HG03064 (cell line): Measurements from ENCODE around the gene FAM3D.
"Not testable (repeated sequence)": the region's sequence is repeated elsewhere in the genome, so short reads cannot be mapped to it uniquely, and the experiment has no call there.

Experiments used
- ATAC-seq: cut with Tn5 transposase; IDR thresholded peaks from one replicate; pipeline ENCODE4 v1.9.1; 2021; ENCODE audit warnings: low read depth; ENCODE audit not compliant: unreplicated experiment

The FAM3D gene, protein sequence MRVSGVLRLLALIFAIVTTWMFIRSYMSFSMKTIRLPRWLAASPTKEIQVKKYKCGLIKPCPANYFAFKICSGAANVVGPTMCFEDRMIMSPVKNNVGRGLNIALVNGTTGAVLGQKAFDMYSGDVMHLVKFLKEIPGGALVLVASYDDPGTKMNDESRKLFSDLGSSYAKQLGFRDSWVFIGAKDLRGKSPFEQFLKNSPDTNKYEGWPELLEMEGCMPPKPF

DNA sequence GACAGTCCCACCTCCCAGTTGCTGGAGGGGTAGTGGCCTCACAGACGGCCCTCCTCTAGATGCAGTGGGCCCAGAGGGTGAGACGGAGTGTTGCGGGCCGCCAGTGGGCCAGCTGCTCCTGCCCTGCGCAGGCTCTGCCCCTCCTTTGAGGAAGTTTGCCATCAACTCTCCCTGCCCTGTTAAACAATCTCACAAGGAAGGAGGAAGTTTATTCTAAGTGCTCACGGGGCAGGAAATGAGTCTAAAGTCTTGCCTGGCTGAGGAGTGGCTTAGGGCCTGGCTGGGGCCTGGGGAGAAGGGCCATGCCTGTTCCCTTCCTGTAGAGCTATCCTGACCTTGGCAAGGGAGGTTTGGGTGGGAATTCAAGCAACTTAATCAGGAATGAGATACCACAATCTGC lies at the start of gene FAM3D:
TSS of gene FAM3D (minus strand) at position 92 of the 400 bp plus-strand sequence. CDS start 11,211 bp downstream, outside the sequence.
- ATAC-seq = no peak

DNA sequence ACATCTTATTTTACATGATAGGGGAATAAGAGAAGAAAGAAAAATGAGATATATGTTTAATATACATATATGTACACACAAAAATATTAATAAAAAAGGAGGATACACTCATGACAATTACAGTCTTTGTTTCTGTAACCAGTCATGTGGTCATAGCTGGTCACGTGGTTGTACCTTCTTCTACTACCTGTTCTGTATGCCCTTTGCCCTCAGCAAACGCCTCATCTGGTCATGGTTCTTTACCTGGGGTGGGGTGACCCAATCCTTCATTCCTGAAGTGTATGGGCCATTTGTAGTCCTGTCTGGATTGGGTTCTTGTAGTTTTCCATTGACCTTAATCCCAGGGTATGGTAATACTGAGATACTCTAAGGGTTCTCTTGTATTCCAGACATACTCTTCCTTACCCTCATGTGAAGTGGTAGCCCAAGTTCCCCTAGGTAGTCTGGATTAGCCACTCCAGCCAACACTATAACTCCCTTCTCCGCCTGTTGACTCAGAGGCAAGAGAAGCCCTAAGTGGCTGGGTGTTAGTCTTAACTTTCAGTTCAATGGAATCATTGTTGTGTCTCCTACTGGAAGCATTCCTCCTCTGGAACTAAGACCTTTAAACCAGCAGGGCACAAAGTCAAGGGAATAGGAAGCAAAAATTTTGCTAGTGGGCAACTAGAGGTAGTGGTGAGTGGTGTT lies 47.3 kb upstream of the FAM3D start:
- ATAC-seq = no peak

DNA sequence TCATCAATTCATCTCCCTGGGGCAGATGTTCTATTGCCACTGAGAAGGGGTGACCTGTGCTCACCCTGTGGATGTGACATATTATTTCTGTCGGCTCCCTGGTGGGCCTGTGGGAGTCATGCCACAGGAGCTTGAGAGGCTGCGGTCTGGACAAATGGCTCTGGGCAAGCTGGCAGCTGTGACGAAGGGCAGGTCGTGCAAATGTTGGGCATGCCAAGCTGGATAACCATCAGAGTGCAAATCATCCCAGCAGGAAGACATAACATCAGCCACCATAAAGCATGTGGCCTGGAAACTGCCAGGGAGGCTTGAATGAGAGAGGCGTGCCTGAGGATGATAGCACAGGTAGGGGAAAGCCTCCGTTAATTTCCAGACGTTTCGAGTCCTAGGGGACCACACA lies 45.3 kb upstream of the FAM3D start:
- no peak for ATAC-seq

DNA sequence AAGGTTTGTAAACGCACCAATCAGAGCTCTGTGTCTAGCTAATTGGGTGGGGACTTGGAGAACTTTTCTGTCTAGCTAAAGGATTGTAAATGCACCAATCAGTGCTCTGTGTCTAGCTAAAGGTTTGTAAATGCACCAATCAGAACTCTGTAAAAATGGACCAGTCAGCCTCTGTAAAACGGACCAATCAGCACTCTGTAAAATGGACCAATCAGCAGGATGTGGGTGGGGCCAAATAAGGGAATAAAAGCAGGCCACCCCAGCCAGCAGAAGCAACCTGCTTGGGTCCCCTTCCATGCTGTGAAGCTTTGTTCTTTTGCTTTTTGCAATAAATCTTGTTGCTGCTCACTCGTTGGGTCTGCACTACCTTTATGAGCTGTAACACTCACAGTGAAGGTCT lies 42.4 kb upstream of the FAM3D start:
- not testable (repeated sequence) for ATAC-seq

DNA sequence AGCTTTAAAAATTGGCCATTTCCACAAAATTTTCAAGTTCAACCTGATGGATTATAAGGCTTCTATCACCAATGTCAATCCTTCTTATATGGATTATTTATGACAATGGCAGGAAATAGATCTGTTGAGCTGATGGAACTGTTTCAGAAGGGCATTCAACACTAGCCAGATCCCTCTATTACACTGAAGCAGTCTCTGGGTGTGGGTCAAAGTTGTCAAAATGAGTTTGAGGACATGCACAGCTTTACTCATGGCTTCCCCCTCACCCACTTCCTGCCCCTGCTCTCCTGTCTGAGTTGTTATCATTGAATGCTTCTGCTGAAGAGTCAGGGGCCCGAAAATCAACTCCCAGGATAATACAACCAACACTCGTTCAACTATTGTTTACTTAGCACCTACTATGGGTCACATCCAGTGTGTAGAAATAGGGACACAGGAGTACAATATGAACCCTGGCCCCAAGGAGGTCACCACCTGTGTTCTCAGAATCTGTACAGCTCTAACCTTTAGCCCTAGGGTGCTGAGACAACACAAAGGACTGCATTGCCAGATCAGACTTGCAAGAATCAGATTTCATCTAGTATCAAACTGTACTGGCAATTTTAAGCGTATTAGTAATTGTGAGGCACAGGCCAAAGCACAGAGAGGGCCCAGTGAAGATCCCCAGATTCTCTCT lies 41.7 kb upstream of the FAM3D start:
- no peak for ATAC-seq

DNA sequence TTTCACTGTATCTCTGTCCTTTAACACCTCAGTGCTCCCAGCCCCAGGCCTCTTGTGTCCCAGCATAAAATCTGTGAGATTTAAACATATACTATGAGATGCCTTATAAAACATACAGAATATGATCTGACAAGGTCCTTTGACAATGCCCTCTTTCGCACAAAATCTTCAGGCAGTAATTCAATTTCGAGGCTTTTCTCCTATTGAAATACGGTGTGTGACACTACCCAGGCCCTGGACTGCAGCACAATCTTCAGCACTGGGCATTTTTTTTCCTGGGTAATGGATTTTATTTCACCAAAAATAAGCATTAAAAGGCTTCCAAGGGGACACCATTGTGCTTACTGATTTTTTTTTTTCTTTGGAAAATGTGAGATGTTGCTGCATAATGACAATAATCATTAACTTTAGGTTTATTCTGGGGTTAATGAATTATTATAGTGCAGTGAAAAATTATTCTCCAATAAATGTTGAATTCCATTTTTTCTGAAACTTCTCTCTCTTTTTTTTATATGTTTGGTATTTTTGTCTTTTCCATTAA lies 40.9 kb upstream of the FAM3D start:
- ATAC-seq = no peak

DNA sequence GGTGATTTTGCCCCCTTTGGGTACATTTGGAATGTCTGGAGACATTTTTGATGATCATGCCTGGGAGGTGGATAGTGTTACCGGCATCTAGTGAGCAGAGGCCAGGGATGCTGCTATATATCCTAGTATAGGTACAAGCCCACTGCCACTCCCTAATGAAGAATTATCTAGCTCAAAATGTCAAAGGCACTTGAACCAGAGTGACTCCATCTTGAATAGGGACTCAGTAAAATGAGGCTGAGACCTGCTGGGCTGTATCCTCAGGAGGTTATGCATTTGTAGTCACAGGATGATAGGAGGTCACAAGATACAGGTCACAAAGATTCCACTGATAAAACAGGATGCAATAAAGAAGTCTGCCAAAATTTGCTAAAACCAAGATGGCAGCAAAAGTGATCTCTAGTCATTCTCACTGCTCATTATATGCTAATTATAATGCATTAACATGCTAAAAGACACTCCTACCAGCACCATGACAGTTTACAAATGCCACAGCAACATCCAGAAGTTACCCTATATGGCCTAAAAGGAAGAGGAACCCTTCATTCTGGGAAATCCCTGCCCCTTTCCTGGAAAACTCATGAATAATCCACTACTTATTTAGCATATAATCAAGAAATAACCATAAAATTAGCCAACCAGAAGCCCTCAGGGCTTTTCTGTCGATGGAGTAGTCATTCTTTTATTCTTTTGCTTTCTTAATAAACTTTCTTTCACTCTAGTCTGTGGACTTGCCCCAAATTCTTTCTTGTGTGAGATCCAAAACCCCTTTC lies 40.0 kb upstream of the FAM3D start:
- no peak for ATAC-seq

DNA sequence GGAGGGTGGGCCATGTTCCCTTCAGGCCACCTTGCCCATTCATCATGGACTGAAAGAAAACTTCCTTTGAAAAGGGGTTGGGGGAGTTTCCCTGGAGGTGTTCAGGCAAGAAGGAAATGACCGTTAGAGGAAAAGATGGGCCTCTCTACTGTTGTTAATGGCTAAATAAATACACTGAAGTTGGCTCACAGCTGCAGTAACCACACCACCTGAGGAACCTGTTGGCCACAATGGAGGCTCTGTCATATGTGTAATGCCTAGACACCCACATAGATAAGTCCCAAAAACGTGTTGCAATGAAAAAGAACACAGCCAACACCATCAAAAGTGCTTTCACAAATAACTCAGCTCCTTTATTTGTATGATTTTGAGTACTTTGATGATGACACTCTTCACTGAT lies 38.2 kb upstream of the FAM3D start:
- no peak for ATAC-seq

DNA sequence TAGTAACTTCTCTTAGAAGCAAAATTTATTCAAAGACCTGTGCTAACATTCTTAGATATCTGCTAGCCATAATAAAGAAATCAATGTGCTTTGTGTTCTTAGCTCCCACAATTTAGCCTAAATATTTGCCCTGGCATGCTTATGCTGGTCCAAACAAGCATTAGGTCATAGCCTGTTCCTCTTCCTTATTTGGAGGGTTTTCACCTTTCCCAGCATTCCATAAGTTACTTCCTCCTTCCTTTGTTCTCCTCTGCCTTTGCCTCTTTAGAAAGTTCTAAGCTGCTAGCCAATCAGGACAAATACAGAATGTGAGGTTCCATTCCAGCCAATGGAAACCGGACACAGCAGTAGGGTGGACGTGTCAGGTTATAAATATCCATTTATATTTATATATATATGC lies 37.7 kb upstream of the FAM3D start:
- ATAC-seq = not testable (repeated sequence)

DNA sequence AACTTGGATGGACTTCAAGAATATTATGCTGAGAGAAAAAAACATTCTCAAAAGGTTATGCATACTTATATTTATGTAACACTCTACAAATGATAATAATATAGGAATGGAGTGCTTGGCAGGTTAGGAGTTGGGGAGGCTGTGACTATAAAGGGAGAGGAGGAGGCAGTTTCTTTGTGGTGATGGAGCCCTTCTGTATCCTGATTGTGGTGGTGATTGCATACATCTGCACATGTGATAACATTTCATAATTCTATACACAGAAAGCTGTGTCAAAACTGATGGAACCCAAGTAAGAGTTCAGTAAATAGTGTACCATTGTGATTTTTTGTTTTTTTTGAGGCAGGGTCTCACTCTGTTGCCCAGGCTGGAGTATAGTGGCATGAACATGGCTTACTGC lies 31.7 kb upstream of the FAM3D start:
- no peak for ATAC-seq

DNA sequence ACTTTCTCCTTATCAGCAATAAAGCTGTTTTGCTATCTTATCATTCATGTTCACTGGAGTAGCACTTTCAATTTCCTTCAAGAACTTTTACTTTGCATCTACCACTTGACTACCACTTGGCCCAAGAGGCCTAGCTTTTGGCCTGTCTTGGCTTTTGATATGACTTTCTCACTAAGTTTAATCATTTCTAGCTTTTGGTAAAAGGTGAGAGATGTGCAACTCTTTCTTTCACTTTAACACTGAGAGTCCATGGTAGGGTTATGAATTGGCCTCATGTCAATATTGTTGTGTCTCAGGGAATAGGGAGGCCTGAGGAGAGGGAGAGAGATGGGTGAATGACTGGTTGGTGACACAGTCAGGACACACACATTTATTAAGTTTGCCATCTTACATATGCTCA lies 31.0 kb upstream of the FAM3D start:
- peak; percentile 70 for ATAC-seq

DNA sequence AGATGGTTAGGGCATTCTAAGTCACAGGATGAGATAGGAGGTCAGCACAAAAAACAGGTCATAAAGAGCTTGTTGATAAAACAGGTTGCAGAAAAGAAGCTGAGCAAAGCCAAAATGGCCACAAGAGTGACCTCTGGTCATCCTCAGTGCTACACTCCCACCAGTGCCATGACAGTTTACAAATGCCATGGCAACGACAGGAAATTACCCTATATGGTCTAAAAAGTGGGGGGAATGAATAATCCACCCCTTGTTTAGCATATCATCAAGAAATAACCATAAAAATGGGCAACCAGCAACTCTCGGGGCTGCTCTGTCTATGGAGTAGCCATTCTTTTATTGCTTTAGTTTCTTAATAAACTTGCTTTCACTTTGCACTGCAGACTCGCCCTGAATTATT lies 30.2 kb upstream of the FAM3D start:
- not testable (repeated sequence) for ATAC-seq

DNA sequence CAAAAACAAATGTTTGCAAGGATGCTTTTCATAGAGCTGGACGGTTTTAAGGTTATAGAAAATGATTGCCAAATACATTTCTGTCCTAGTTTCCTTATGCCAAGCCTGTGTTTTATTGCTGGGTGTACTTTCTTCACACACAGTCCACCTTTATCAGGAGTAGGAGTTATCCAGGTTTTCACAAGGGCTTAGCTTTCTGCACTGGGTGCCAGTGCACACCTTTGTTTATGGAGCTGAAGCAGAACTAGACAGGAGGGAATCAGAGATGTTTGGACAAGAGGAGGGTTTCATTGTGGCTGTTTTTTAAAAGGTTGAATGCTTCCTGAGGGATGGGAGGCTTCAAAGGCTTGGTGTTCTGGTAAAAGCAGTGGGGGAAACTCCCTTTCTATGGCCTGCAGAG lies 29.5 kb upstream of the FAM3D start:
- ATAC-seq = no peak

DNA sequence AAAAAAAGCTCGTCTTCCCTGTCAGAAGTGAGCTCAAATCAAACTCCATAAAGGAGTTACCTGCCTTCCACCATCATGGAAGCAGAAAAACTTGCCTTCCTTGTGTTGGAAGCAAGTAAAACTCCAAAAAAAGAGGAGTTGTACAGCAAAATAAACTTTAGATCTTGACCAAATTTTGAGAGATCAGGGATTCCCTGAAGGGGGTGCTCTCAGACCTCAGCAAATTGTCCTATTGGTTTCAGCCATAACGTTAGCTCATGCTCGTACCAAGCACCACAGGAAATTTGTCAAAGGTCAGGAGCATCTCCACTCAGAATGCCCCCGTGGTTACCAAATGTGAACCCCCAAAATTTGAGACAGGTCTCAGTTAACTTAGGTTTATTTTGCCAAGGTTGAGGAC lies 28.7 kb upstream of the FAM3D start:
- ATAC-seq = not testable (repeated sequence)

DNA sequence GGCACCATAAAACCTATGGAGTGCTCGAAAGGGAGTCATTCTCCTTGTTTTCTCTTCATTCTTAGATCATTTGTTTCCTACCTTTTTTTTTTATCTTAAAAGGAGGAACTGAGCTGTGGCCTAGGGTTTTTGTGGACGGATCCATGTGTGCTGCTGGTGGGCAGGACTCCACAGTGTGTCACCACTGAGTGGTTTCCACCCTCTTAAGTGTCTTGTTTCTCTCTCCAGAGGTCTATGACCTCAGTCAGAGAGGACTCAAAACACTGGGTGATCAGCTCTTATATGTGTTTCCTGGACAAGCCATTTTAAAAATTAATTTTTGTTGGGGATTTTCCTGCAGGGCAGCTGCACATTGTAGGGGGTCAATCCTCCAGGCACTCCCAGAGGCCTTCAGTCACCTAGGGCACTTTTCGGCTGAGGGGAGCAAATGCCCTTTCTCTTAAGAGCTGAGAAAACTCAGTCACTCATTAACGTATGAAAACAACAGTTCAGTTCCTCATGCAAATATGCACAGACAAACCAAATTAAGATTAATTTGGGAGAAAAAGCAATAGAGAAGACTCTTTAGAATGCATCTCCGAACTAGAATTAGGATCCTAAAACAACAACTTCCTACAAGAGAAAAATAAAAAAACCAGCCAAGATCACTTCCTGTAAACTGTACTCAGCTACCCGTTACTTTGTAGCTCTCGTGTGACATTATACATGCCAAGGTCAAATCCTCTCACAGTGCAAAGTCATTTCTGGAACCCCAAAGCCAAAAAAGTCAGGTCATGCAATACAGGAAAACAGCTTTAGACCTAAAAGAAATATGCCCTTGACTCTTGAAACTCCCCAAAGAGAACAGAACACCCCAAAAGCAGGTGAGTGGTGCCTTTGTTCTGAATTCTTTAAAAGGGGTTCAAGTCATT lies 27.6 kb upstream of the FAM3D start:
- no peak for ATAC-seq

DNA sequence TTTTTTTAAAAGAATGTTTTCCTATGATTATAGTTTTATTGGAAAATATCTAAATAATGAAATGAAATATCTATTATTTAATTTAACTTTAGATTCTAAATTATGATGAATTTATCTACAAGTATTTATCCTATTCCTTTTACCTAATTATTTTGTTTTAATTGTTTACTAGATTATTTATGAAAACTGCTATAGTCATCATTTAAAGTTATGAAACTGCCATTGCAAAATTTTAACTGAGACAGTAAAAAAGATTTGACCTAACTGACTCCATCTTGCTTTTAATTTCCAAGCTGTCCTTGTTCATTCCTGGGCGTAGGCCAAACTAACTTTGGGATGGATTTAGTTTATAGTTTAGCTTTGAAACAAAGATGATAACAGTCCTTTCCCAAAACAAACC lies 25.9 kb upstream of the FAM3D start:
- ATAC-seq = no peak

DNA sequence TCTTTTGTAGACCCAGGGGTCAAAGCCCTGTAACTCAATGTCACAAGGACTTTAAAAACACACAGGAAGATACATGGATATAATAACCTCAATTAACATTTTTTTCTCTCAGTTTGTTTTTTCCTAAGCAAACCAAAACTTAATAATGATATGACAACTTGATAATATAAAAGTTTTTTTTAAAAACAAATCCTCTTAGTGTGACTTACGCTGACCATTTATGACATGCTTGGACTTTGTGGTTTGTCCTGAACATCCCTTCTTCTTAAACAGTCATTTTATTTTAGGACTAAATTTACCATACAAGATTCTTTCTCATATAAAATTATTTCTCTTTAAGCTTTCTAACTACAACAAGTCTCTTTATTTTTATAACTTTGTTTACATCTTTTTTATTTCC lies 25.4 kb upstream of the FAM3D start:
- ATAC-seq = no peak

DNA sequence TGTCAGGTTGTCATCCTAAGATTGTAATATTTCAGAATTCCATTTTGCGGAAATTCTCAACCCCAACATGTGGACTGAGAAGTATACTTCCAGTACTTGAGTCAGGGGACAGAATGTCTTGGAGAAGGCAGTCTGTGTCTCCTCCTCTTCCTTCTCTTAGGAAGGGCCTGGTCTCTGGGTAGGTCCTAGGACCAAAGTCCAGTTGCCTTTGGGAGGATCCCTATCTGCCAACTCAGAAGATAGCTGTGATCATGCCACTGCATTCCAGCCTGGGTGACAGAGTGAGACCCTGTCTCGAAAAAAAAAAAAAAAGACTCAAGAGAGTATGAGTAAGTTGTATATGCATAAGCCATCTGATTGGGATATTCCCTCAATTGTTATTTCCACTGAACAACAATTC lies 23.9 kb upstream of the FAM3D start:
- no peak for ATAC-seq

DNA sequence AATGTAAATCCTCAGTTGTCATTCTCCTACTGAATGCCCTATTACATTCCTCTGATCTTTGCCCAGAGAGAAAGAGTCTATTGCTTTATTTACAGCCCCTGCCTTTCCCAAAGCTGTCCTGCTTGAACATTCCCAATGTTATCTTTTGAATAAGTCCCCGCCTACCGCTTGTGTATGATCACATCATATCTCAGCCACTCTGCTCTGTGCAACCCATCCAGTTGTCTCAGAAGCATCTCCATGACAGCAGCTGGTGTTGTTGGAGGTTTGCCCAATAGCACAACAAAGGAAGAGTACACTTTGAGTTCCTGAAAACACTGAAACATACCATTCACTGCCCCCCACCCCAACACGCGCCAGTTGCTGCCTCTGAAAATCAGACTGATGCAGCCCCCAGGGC lies 22.0 kb upstream of the FAM3D start:
- ATAC-seq = no peak

DNA sequence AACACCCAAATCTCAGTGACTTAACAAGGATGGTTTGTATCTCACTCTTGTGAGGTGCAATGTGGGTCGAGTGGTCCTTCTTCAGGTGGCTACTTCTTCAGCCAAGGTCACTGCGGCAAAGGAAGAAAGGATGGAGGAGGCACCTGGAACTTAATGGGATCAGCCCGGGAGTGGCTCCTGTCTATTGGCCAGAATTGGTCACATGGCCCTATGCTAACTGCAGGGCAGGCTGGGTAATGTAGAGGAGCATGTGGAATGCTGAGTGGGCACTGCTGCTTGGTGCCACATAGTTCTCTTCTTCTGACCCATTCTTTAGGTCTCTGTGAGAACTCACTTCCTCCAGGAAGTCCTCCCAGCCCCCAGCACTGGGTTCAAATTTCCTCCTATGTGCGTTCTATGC lies 20.3 kb upstream of the FAM3D start:
- ATAC-seq = no peak
